AG09309 (cell line): ENCODE results near the gene FBXO41.
"Not testable (repeated sequence)": the region's sequence is repeated elsewhere in the genome, so short reads cannot be mapped to it uniquely, and the experiment has no call there.

Experiments
- DNase-seq: peaks from one replicate; pipeline ENCODE4 v3.0.0-alpha.2; 2010; ENCODE audit warnings: low read depth
- H3K4me3 ChIP-seq: 2 replicates; pipeline ENCODE4 v1.5.1; 2011; ENCODE audit warnings: mild to moderate bottlenecking, low read depth, low read length, moderate library complexity; ENCODE audit not compliant: control insufficient read depth
- TF ChIP-seq, protein P1 (sequence below): IDR thresholded peaks from 2 replicates; pipeline ENCODE4 v1.5.1; 2011; ENCODE audit warnings: mild to moderate bottlenecking, low read depth, low read length, inconsistent platforms; ENCODE audit not compliant: insufficient read depth, control insufficient read depth; ENCODE audit errors: missing control alignments

Gene FBXO41

DNA sequence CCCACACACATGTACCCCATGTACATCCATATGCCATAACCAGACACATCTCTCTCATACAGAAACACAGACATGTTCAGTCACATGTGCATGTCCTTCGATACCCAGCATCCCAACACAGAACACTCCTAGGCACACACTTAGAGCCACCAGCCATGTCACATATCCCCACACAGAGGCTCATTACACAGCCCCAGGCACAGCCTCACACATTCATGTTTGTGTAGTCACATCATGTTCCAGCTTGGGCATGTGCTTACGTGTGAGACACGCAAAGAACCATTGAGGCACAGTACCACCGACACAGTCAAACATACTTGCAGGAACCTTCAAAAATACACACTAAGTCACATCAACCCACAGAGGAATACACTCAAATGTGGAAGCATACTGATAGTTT lies 17.3 kb downstream of the FBXO41 start:
- no peak for DNase-seq
- TF ChIP-seq, protein P1, sequence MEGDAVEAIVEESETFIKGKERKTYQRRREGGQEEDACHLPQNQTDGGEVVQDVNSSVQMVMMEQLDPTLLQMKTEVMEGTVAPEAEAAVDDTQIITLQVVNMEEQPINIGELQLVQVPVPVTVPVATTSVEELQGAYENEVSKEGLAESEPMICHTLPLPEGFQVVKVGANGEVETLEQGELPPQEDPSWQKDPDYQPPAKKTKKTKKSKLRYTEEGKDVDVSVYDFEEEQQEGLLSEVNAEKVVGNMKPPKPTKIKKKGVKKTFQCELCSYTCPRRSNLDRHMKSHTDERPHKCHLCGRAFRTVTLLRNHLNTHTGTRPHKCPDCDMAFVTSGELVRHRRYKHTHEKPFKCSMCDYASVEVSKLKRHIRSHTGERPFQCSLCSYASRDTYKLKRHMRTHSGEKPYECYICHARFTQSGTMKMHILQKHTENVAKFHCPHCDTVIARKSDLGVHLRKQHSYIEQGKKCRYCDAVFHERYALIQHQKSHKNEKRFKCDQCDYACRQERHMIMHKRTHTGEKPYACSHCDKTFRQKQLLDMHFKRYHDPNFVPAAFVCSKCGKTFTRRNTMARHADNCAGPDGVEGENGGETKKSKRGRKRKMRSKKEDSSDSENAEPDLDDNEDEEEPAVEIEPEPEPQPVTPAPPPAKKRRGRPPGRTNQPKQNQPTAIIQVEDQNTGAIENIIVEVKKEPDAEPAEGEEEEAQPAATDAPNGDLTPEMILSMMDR, result no peak
- H3K4me3 ChIP-seq, result no peak overlapping the region

DNA sequence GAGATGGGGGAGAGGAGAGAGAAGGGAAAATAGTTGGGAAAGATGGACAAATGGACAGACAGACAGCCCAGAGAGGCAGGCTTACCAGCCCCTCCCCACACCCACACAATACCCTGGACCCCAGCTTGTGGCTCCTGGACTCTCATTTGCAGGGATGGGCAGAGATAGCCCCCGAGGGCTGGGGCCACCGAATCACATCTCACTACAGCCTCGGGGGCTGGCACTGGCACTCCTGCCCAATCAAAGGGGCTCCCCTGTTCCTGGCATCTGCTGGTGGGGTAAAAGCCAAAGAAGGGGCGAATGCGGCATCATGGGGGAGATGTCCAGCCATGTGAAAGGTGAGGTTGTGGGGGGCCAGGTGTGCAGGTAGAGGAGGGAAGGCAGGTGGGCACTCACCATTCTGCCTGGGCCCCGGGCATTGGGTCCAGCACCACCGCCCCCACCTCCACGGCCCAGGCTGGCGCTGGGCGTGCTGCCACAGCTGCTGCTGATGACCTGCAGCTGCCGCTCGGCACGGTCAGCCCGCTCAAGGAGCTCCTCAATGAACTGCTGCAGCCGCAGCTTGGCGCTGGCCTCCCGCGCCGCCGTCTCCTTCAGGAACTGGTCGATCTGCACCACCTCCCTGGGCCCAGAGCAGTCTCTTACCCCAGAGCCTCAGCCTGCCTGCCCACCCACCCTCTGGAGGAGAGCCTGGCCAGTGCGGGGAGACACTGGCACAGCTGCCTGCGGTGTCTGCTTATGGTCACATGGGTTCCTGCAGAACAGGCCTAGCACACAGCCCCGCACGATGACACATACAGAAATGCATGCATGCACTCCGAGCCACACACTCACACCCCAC lies 18.0 kb downstream of the FBXO41 start:
- H3K4me3 ChIP-seq, result no peak overlapping the region
- TF ChIP-seq, protein P1, result no peak
- DNase-seq, result no peak

DNA sequence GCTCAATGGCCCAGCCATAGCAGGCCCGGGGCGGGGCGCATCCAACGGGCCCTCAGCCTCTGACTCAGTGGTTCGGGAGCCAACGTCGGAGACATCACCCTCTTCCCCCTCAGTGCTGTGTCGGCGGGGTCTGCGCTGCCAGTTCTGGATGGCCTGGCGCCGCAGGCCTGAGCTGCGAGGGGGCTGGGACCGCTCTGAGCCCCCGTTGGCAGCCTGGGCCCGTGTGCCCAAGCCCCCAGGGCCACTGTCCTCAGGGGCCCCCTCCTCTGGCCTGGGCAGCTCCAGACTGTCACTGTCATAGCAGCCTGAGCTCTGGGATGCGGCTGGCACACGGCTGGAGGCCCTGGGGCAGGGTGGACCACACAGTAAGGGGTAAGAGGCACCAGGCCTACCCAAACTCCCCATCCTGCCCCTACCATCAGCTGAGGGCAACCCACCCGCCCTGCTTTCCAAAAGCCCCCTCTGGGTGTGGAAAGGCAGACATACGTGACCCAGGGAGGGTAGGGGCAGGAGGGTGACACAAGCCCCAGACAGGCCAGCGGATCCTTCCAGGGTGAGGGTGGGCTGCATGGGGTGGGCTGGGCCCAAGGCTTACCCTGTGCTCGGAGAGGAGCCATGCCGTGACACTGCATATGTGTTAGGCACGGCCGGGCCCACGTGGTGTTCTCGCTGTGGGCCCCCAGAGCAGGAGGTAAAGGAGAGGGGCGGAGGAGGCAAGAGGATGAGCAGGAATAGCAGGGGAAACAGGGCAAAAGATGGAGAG lies 18.8 kb downstream of the FBXO41 start:
- TF ChIP-seq, protein P1, result no peak
- no peak overlapping the region for H3K4me3 ChIP-seq
- DNase-seq, result no peak

DNA sequence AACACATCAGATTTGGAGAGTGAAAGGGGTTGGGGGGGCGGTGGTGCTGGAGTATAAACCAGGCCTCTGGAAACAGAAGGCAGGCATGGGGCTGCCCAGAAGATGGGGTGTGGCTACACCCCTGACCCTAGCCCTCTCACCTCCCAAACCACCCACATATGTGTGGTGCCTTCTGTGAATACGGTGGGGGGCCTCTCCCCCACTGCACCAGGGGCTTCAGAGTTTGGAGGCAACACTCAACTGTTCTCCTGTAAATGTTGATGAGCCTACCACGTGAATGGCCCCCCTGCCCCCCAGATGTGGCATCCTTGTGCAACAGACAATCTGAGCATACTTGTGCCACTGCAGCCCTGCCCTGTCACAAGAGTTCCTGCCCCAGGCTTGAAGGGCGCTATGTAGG lies 19.5 kb downstream of the FBXO41 start:
- DNase-seq, result no peak
- TF ChIP-seq, protein P1, result no peak
- no peak overlapping the region for H3K4me3 ChIP-seq

GRCh38 chr2:73264332-73264606 lies 20.0 kb downstream of the FBXO41 start:
- no peak for DNase-seq
- H3K4me3 ChIP-seq, result no peak overlapping the region
- TF ChIP-seq, protein P1, result no peak

- TF ChIP-seq, protein P1, result no peak
- no peak for DNase-seq
- H3K4me3 ChIP-seq, result no peak overlapping the region
Measured at GRCh38 chr2:73263540-73264331, 20.5 kb downstream of the FBXO41 start.

- not testable (repeated sequence) for H3K4me3 ChIP-seq, DNase-seq
Measured at GRCh38 chr2:73262691-73263429, 21.4 kb downstream of the FBXO41 start.
